SH-SY5Y (cell line): ENCODE results near the gene SLC25A45.

Experiments used
- GATA2 ChIP-seq: IDR thresholded peaks from 2 replicates; pipeline ENCODE4 v1.6.1; 2011; ENCODE audit warnings: mild to moderate bottlenecking, low read depth, low read length
- GATA3 ChIP-seq: IDR thresholded peaks from 2 replicates; pipeline ENCODE4 v1.6.1; 2011; ENCODE audit warnings: low read depth, mild to moderate bottlenecking, low read length, moderate library complexity

GRCh38 chr11:65427691-65428577, 45.5 kb upstream of the SLC25A45 start:
- TF ChIP-seq GATA2 (no peak), GATA3 (no peak)
